Activated CD8-positive, alpha-beta T cell treated with anti-CD3 and anti-CD28 coated beads for 36 hours (primary cell): ENCODE measurements around the gene EME1. TPM values are rescaled to one million over a fixed set of nuclear protein-coding genes. Genes with fewer than 3 reads are reported as not detected.
"Not testable (repeated sequence)": the region's sequence is repeated elsewhere in the genome, so short reads cannot be mapped to it uniquely, and the experiment has no call there.

Experiments
- ATAC-seq: fragments of 200-7000 bp; cut with Tn5 transposase; one replicate; pipeline ENCODE4 v1.10.0; 2021; ENCODE audit warnings: mild to moderate bottlenecking, moderate library complexity
- CTCF ChIA-PET: fragments of 350-600 bp; sonication (Branson Sonifier 250); formaldehyde crosslinking; loops from one replicate; lab custom pipeline; 2021; ENCODE audit warnings: antibody characterized with exemption; lab: Charles Lee
- POLR2A ChIA-PET: fragments of 350-600 bp; sonication (Branson Sonifier 250); formaldehyde crosslinking; loops from one replicate; lab custom pipeline; 2021; ENCODE audit warnings: antibody characterized with exemption; lab: Charles Lee
- DNase-seq: peaks from one replicate; pipeline ENCODE4 v3.0.0-alpha.2; 2020
- H3K27ac Mint-ChIP-seq: one replicate; pipeline ENCODE4 v1.8.0; 2021; ENCODE audit warnings: mild to moderate bottlenecking, mixed read lengths
- H3K27me3 Mint-ChIP-seq: one replicate; pipeline ENCODE4 v1.8.0; 2021; ENCODE audit warnings: mixed read lengths
- H3K36me3 Mint-ChIP-seq: one replicate; pipeline ENCODE4 v1.8.0; 2021; ENCODE audit warnings: low read depth, mixed read lengths
- H3K4me1 Mint-ChIP-seq: one replicate; pipeline ENCODE4 v1.8.0; 2021; ENCODE audit warnings: low read depth, mixed read lengths
- H3K4me3 Mint-ChIP-seq: one replicate; pipeline ENCODE4 v1.8.0; 2021; ENCODE audit warnings: mild to moderate bottlenecking, moderate library complexity, mixed read lengths
- H3K9me3 Mint-ChIP-seq: one replicate; pipeline ENCODE4 v1.8.0; 2021; ENCODE audit warnings: mixed read lengths
- intact Hi-C: fragments of 100-400 bp; cut with micrococcal nuclease; formaldehyde crosslinking; loops from one replicate; pipeline ENCODE4 v1.10.0; 2022
- total RNA-seq, 2 experiments: library from RNA; stranded (reverse); gene quantifications; one replicate each; pipeline ENCODE4 v1.2.3, GENCODE V29; 2021
- TF ChIP-seq, protein P1 (sequence below): fragments of 200-600 bp; IDR thresholded peaks from one replicate; pipeline ENCODE4 v1.8.0; 2022; ENCODE audit warnings: antibody characterized with exemption, mild to moderate bottlenecking

The EME1 gene
- total RNA-seq, 2 experiments from 2014 or later, result 48.0 to 48.6 TPM

DNA sequence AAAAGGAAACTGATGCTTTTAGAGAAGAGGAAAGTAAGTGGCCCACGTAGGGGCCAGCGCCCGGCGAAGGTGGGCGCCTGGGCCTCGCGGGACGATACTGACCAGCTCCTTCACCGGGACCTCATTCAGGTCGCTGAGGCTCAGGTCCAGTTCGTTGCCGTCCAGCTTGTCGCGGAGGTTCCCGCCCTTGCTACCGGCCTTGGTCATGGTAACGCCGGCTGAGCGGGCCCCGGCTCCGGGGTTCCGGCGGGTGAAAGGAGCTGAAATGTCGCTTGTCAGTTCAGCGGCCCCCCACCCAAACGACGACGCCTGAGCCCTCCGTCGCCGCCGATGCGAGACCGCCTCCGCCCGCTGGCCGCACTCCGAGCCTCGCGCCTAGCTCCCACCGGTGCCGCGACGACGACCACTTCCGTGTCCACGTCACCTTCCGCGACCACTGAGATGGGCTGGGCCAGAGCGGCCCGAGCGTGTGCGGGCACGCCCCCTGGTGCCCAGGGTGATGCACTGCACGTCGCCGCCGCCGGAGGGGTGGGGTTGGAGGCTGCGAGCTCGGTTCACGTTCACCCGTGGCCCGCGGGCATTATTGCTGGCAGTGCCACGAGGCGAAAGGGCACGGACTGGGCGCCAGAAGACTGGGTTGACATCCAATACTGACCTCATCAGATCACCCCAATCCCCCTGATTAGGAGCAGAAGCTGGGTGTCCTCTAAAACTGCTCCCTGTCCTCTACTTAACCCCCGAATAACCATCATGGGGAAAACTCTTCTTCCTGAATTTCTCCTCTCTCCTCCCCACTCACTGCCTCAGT lies 24.3 kb downstream of the EME1 start, which contains the start of gene LRRC59:
LRRC59 (minus strand) TSS at position 413 of the 808 bp plus-strand sequence; CDS start at position 207, 206 bp downstream.
- intact Hi-C loops, result no loop called here
- H3K9me3 Mint-ChIP-seq, result peaks cover 3% of the 10 kb centered on the region
- no peaks in the 10 kb centered on the region for H3K27me3 Mint-ChIP-seq
- TF ChIP-seq, protein P1, sequence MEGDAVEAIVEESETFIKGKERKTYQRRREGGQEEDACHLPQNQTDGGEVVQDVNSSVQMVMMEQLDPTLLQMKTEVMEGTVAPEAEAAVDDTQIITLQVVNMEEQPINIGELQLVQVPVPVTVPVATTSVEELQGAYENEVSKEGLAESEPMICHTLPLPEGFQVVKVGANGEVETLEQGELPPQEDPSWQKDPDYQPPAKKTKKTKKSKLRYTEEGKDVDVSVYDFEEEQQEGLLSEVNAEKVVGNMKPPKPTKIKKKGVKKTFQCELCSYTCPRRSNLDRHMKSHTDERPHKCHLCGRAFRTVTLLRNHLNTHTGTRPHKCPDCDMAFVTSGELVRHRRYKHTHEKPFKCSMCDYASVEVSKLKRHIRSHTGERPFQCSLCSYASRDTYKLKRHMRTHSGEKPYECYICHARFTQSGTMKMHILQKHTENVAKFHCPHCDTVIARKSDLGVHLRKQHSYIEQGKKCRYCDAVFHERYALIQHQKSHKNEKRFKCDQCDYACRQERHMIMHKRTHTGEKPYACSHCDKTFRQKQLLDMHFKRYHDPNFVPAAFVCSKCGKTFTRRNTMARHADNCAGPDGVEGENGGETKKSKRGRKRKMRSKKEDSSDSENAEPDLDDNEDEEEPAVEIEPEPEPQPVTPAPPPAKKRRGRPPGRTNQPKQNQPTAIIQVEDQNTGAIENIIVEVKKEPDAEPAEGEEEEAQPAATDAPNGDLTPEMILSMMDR, result peak; percentile 97
- ChIA-PET POLR2A (interaction anchor here (0.6 to 3.2 kb wide), 21 partner anchors 9 to 82 kb away, joined by 3 to 22 read pairs (median 6); partner anchors contain the start of genes ACSF2, EME1, MRPL27 and RSAD1), CTCF (interaction anchor here (0.6 to 5.2 kb wide), 46 partner anchors 9 to 767 kb away, joined by 3 to 74 read pairs (median 5); partner anchors contain the start of genes ACSF2, ANKRD40, COL1A1 and EME1)
- DNase-seq, result peak; percentile 93
- H3K27ac Mint-ChIP-seq, result peak within 1 kb of the TSS; percentile 90
- ATAC-seq, result peak; percentile 100
- peak within 1 kb of the TSS; percentile 89 for H3K4me3 Mint-ChIP-seq
- H3K36me3 Mint-ChIP-seq, result peaks cover 38% of the 10 kb centered on the region
- H3K4me1 Mint-ChIP-seq, result peaks cover 30% of the 10 kb centered on the region

DNA sequence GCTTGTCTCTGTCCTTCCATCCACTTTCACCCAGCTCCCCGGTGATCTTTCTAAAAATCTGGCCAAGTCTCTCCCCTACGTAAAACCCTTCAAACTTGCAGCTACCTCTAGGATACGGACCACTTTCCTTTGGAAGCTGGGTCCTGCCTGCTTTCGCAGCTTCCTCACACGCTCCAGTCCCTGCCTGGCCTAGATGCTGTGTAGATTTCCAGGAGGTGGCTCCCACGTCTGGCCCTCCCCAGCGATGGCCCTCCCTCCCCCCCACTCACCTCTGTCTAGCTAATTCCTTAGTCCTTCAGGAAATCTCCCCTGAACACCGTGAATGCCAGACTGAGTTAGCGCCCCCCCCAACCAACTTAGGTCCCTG lies 24.9 kb downstream of the EME1 start:
- no peak for ATAC-seq
- Mint-ChIP-seq H3K36me3 (peaks cover 32% of the 10 kb centered on the region), H3K9me3 (peaks cover 3% of the 10 kb centered on the region), H3K4me1 (peaks cover 30% of the 10 kb centered on the region), H3K27ac (peak overlapping the region; percentile 90), H3K27me3 (no peaks in the 10 kb centered on the region), H3K4me3 (peak overlapping the region; percentile 89)
- TF ChIP-seq, protein P1, result no peak
- CTCF ChIA-PET, result interaction anchor here (0.6 to 5.2 kb wide), 40 partner anchors 8 to 766 kb away, joined by 3 to 74 read pairs (median 6); partner anchors contain the start of genes ACSF2, ANKRD40, COL1A1 and EME1
- intact Hi-C loops, result no loop called here
- no peak for DNase-seq
- POLR2A ChIA-PET, result interaction anchor here (0.6 to 3.2 kb wide), 18 partner anchors 9 to 81 kb away, joined by 3 to 16 read pairs (median 6); partner anchors contain the start of genes ACSF2, EME1, MRPL27 and RSAD1

DNA sequence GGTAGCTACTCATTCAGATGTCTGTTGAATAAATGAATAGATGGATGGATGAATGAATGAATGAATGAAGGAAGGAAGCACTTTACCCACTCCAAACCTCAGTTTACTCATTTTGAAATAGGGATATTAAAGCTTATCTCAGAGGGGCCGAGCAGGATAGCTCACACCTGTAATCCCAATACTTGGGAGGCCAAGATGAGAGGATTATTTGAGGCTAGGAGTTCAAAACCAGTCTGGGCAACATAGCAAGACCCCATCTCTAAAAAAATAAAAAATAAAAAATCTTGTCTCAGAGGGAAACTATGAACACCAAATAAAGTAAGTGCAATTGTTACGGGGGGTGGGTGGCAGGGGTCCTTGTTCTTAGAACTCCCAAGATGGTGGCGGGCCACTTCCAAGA lies 25.6 kb downstream of the EME1 start:
- H3K27me3 Mint-ChIP-seq, H3K9me3 Mint-ChIP-seq, H3K27ac Mint-ChIP-seq, ATAC-seq, intact Hi-C loops, DNase-seq, H3K4me3 Mint-ChIP-seq: not testable (repeated sequence)
- H3K36me3 Mint-ChIP-seq, result peaks cover 24% of the 10 kb centered on the region
- ChIA-PET POLR2A (interaction anchor here (1.0 to 3.2 kb wide), 7 partner anchors 10 to 80 kb away, joined by 3 to 16 read pairs (median 9); partner anchors contain the start of genes EME1, MRPL27, RSAD1 and XYLT2), CTCF (interaction anchor here (1.1 to 5.2 kb wide), 14 partner anchors 8 to 309 kb away, joined by 3 to 74 read pairs (median 8); partner anchors contain the start of genes ANKRD40, COL1A1, RSAD1 and XYLT2)
- peaks cover 25% of the 10 kb centered on the region for H3K4me1 Mint-ChIP-seq

DNA sequence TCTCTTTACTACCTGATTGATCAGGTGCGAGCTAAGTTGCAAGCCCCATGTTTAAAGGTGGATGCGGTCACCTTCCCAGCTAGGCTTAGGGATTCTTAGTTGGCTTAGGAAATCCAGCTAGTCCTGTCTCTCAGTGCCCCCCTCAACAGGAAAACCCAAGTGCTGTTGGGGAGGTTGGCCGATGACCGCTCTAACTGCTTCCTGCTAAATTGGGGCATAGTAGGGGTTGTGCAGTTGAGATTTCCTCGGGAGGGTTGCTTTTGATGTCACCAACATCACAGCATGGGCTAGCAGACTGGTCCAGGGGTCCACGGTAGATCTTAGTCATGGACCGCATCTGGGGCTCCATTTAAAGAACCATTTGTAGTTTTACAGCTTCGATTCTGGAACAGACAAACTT lies 26.6 kb downstream of the EME1 start:
- H3K4me3 Mint-ChIP-seq, H3K27ac Mint-ChIP-seq, intact Hi-C loops, H3K27me3 Mint-ChIP-seq, H3K9me3 Mint-ChIP-seq, ATAC-seq: not testable (repeated sequence)
- ChIA-PET POLR2A (interaction anchor here (0.9 to 2.9 kb wide), 2 partner anchors 9 to 26 kb away, joined by 4 to 16 read pairs; partner anchors contain the start of genes EME1 and MRPL27), CTCF (interaction anchor here (2.9 to 5.2 kb wide), 4 partner anchors 7 to 79 kb away, joined by 22 to 74 read pairs (median 28); partner anchors contain the start of gene RSAD1)
- H3K4me1 Mint-ChIP-seq, result peaks cover 22% of the 10 kb centered on the region
- peak; percentile 24 for DNase-seq
- H3K36me3 Mint-ChIP-seq, result peaks cover 16% of the 10 kb centered on the region

DNA sequence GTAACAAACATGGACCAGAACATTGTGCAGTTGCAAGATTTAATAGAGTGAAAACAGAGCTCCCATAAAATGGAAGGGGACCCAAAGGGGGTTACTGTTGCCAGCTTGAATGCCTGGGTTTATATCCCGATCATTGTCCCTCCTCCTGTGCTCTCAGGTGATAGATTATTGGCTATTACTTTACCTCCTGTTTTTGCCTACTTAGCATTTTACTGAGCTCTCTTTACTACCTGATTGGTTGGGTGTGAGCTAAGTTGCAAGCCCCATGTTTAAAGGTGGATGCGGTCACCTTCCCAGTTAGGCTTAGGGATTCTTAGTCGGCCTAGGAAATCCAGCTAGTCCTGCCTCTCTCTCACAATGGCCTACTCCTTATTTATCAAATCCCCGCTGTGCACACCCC lies 32.3 kb downstream of the EME1 start:
- H3K4me1 Mint-ChIP-seq, H3K4me3 Mint-ChIP-seq, ATAC-seq, H3K36me3 Mint-ChIP-seq, H3K27ac Mint-ChIP-seq, intact Hi-C loops, H3K9me3 Mint-ChIP-seq, DNase-seq, H3K27me3 Mint-ChIP-seq: not testable (repeated sequence)
- POLR2A ChIA-PET, result interaction anchor here (0.7 kb wide), 1 partner anchor 13 kb away, joined by 3 read pairs; no protein-coding TSS in a partner anchor
- CTCF ChIA-PET, result interaction anchor here (3.1 kb wide), 1 partner anchor 8 kb away, joined by 22 read pairs; the partner anchor contains the start of gene LRRC59

DNA sequence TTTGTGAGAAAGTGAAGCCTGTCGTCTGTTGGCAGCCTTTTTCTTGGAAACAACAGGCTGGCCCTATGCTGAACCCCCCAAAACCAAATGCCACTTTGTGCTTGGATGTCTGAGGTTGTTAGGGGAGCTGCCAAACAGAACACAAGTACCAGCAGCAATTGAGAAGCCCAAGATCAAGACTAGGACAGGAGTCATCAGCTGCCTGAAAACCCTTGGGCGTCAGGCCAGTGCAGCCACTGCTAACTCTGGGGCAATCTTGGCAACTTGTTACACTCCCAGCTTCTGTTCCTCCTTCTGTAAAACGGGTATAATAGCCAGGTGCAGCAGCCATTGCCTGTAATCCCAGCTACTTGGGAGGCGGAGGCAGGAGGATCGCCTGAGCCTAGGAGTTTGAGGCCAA lies 33.5 kb downstream of the EME1 start:
- H3K36me3 Mint-ChIP-seq, result no peaks in the 10 kb centered on the region
- no peak overlapping the region for H3K27ac Mint-ChIP-seq
- ChIA-PET POLR2A (interaction anchor here (1.9 kb wide), 1 partner anchor 9 kb away, joined by 9 read pairs; the partner anchor contains the start of gene LRRC59), CTCF (interaction anchor here (1.2 to 3.1 kb wide), 2 partner anchors 9 to 28 kb away, joined by 4 to 22 read pairs; partner anchors contain the start of gene LRRC59)
- ATAC-seq, result no peak
- TF ChIP-seq, protein P1, result no peak
- no peaks in the 10 kb centered on the region for H3K4me1 Mint-ChIP-seq
- H3K27me3 Mint-ChIP-seq, result peaks cover 8% of the 10 kb centered on the region
- intact Hi-C loops, result no loop called here
- no peak overlapping the region for H3K4me3 Mint-ChIP-seq
- H3K9me3 Mint-ChIP-seq, result no peaks in the 10 kb centered on the region
- no peak for DNase-seq
